B cell (primary cell): Measurements from ENCODE around the gene SLC6A18. TPM values are rescaled to one million over a fixed set of nuclear protein-coding genes. Genes with fewer than 3 reads are reported as not detected.

ENCODE experiments used
- ATAC-seq: fragments of 200-7000 bp; cut with Tn5 transposase; one replicate; pipeline ENCODE4 v1.10.0; 2021; ENCODE audit warnings: low read depth, mild to moderate bottlenecking, moderate number of reproducible peaks, moderate library complexity
- CTCF ChIA-PET: fragments of 350-600 bp; sonication (Branson Sonifier 250); formaldehyde crosslinking; loops from one replicate; lab custom pipeline; 2021; ENCODE audit warnings: antibody characterized with exemption, inconsistent platforms; lab: Charles Lee
- POLR2A ChIA-PET: fragments of 350-600 bp; sonication (Branson Sonifier 250); formaldehyde crosslinking; loops from one replicate; lab custom pipeline; 2021; ENCODE audit warnings: antibody characterized with exemption; lab: Charles Lee
- DNase-seq: peaks from one replicate; pipeline ENCODE4 v3.0.0; 2013
- H2AFZ ChIP-seq: 2 replicates; pipeline ENCODE4 v1.6.1; 2012; ENCODE audit warnings: mild to moderate bottlenecking, low read depth, low read length; ENCODE audit not compliant: insufficient read depth, poor library complexity, severe bottlenecking
- H3K27ac ChIP-seq, 2 donors: 1 replicate in 1 of 2; 2 replicates in 1 of 2; pipeline ENCODE4 v1.5.1; 2012 to 2013; ENCODE audit warnings: low read length in 2 of 2, mild to moderate bottlenecking in 2 of 2, moderate library complexity in 1 of 2
- H3K27me3 ChIP-seq, 4 experiments: fragments of 200-600 bp in 1 of 4; sonication (generic) in 1 of 4; replicated peaks in 1 of 4; 1 replicate in 2 of 4; 2 replicates in 2 of 4; pipeline versions ENCODE4 v1.6.1 to v1.7.0; 2013 to 2016; ENCODE audit warnings: low read length in 3 of 4, mild to moderate bottlenecking in 2 of 4, mixed read lengths in 1 of 4, moderate library complexity in 1 of 4; ENCODE audit not compliant: insufficient read depth in 4 of 4, control insufficient read depth in 3 of 4; ENCODE audit errors: control extremely low read depth in 1 of 4
- H3K36me3 ChIP-seq, 2 experiments: replicated peaks in 1 of 2; 1 replicate in 1 of 2; 2 replicates in 1 of 2; pipeline versions ENCODE4 v1.6.1 to v1.7.1; 2013; ENCODE audit warnings: low read length in 1 of 2; ENCODE audit not compliant: insufficient read depth in 2 of 2, control insufficient read depth in 1 of 2; ENCODE audit errors: control extremely low read depth in 1 of 2, extremely low read depth in 1 of 2
- H3K4me1 ChIP-seq, 2 donors: fragments of 200-600 bp in 1 of 2; sonication (generic) in 1 of 2; 1 replicate in 1 of 2; 2 replicates in 1 of 2; pipeline versions ENCODE4 v1.5.1 to v1.6.1; 2013 to 2017; ENCODE audit warnings: low read length in 2 of 2; ENCODE audit not compliant: control insufficient read depth in 2 of 2, insufficient read depth in 2 of 2
- H3K4me2 ChIP-seq: replicated peaks from 2 replicates; pipeline ENCODE3; 2012; ENCODE audit warnings: mild to moderate bottlenecking, low read depth, low read length; ENCODE audit not compliant: poor library complexity, severe bottlenecking
- H3K4me3 ChIP-seq, 5 experiments: fragments of 200-600 bp in 1 of 5; sonication (generic) in 1 of 5; 1 replicate in 3 of 5; 2 replicates in 2 of 5; pipeline versions ENCODE4 v1.5.1 to v1.7.0; 2011 to 2016; ENCODE audit warnings: low read length in 4 of 5, mild to moderate bottlenecking in 4 of 5, low read depth in 2 of 5, control low read depth in 1 of 5, moderate library complexity in 1 of 5; ENCODE audit not compliant: insufficient read depth in 1 of 5; ENCODE audit errors: control extremely low read depth in 1 of 5, extremely low read depth in 1 of 5
- H3K79me2 ChIP-seq: fragments of 200-600 bp; sonication (generic); one replicate; pipeline ENCODE4 v1.6.0; 2016; ENCODE audit warnings: low read length; ENCODE audit not compliant: control insufficient read depth, insufficient read depth
- H3K9ac ChIP-seq: fragments of 200-600 bp; sonication (generic); 2 replicates; pipeline ENCODE4 v1.6.1; 2017; ENCODE audit warnings: mild to moderate bottlenecking, low read length, moderate library complexity
- H3K9me3 ChIP-seq, 3 donors: one replicate each; pipeline versions ENCODE4 v1.6.1 to v1.7.1; 2013; ENCODE audit warnings: low read length in 2 of 3; ENCODE audit not compliant: control insufficient read depth in 2 of 3, insufficient read depth in 1 of 3; ENCODE audit errors: control extremely low read depth in 1 of 3
- H4K20me1 ChIP-seq: 2 replicates; pipeline ENCODE4 v1.6.0; 2012; ENCODE audit warnings: mild to moderate bottlenecking, low read length; ENCODE audit not compliant: insufficient read depth, control insufficient read depth, poor library complexity, severe bottlenecking
- H3K27ac Mint-ChIP-seq: one replicate; pipeline ENCODE4 v1.8.0; 2021; ENCODE audit warnings: mixed read lengths
- H3K27me3 Mint-ChIP-seq: one replicate; pipeline ENCODE4 v1.8.0; 2021; ENCODE audit warnings: mixed read lengths
- H3K4me1 Mint-ChIP-seq: one replicate; pipeline ENCODE4 v1.8.0; 2021; ENCODE audit warnings: mixed read lengths
- H3K4me3 Mint-ChIP-seq: one replicate; pipeline ENCODE4 v1.8.0; 2021; ENCODE audit warnings: mixed read lengths
- H3K9me3 Mint-ChIP-seq: one replicate; pipeline ENCODE4 v1.8.0; 2022; ENCODE audit warnings: mixed read lengths; ENCODE audit not compliant: insufficient read depth
- CTCF ChIP-seq: fragments of 200-600 bp; IDR thresholded peaks from one replicate; pipeline ENCODE4 v1.8.0; 2022; ENCODE audit warnings: antibody characterized with exemption, mild to moderate bottlenecking
- EZH2 ChIP-seq: IDR thresholded peaks from 2 replicates; pipeline ENCODE4 v1.6.1; 2012; ENCODE audit warnings: borderline replicate concordance, low read depth, mild to moderate bottlenecking, moderate library complexity, low read length; ENCODE audit not compliant: insufficient read depth, poor library complexity, severe bottlenecking
- WGBS: methylation state at CpG from one replicate; pipeline ENCODE4 v1.1.5; 2013; ENCODE audit warnings: missing lambda C conversion rate; ENCODE audit not compliant: insufficient coverage; 5-methylcytosine and 5-hydroxymethylcytosine counted together
- intact Hi-C: fragments of 100-400 bp; cut with micrococcal nuclease; formaldehyde crosslinking; loops from one replicate; pipeline ENCODE4 v1.10.0; 2022
- polyA plus RNA-seq: library from polyadenylated mRNA; depleted of rRNA; stranded (reverse); fragments of >200 nt; gene quantifications from 2 replicates; pipeline ENCODE4 v1.2.3, GENCODE V29; 2012
- total RNA-seq, 2 donors: library from RNA; stranded (reverse); fragments of 120-200 nt in 1 of 2; gene quantifications; 1 replicate in 1 of 2; 2 replicates in 1 of 2; pipeline versions ENCODE4 v1.2.3 to v1.2.4, GENCODE V29; 2013 to 2022

The SLC6A18 gene
- total and polyA plus RNA-seq, 2 donors (not counting 1 experiment from before 2014, with no cell fraction given): not detected

GRCh38 chr5:1278656-1279442, 53.7 kb downstream of the SLC6A18 start:
- Histone ChIP-seq H2AFZ (no peak overlapping the region), H3K27ac (no peak overlapping the region), H3K4me2 (no peak overlapping the region), H3K4me3 (no peak overlapping the region), H3K27me3 (no peaks in the 10 kb centered on the region), H3K9me3 (peaks cover 0 to 19% (median 0%) of the 10 kb centered on the region in 3 donors), H3K4me1 (no peaks in the 10 kb centered on the region), H3K36me3 (no peaks in the 10 kb centered on the region), H3K9ac (no peak overlapping the region), H3K79me2 (no peaks in the 10 kb centered on the region), H4K20me1 (no peaks in the 10 kb centered on the region)
- CTCF ChIA-PET: no interaction called here
- Mint-ChIP-seq H3K4me3 (no peak overlapping the region), H3K27me3 (no peaks in the 10 kb centered on the region), H3K27ac (no peak overlapping the region), H3K9me3 (no peaks in the 10 kb centered on the region), H3K4me1 (no peaks in the 10 kb centered on the region)
- intact Hi-C loops: no loop called here
- WGBS: 97% methylated on average over 38 of the region's 42 CpGs
- DNase-seq (no peak), ATAC-seq (no peak)
- TF ChIP-seq EZH2: no peak
- no peak for TF ChIP-seq CTCF
- POLR2A ChIA-PET: no interaction called here

GRCh38 chr5:1279443-1280151, 54.4 kb downstream of the SLC6A18 start:
- TF ChIP-seq EZH2 (no peak), CTCF (no peak)
- no peaks in the 10 kb centered on the region for H3K4me1 Mint-ChIP-seq
- H3K79me2 ChIP-seq: no peaks in the 10 kb centered on the region
- H3K4me3 ChIP-seq: no peak overlapping the region
- ChIA-PET POLR2A (interaction anchor here (0.6 kb wide), 1 partner anchor 128 kb away, joined by 3 read pairs; no protein-coding TSS in a partner anchor), CTCF (no interaction called here)
- H2AFZ ChIP-seq: no peak overlapping the region
- no peak overlapping the region for H3K27ac ChIP-seq
- no peak overlapping the region for H3K4me3 Mint-ChIP-seq
- no peak overlapping the region for H3K4me2 ChIP-seq
- ATAC-seq (no peak), DNase-seq (no peak)
- H3K9me3 Mint-ChIP-seq: no peaks in the 10 kb centered on the region
- H3K27me3 Mint-ChIP-seq: no peaks in the 10 kb centered on the region
- H3K9ac ChIP-seq: no peak overlapping the region
- no peak overlapping the region for H3K27ac Mint-ChIP-seq
- no peaks in the 10 kb centered on the region for H3K27me3 ChIP-seq
- intact Hi-C loops: no loop called here
- 97% methylated on average over 34 of the region's 34 CpGs for WGBS
- no peaks in the 10 kb centered on the region for H4K20me1 ChIP-seq
- H3K36me3 ChIP-seq: no peaks in the 10 kb centered on the region
- peaks cover 0 to 19% (median 0%) of the 10 kb centered on the region in 3 donors for H3K9me3 ChIP-seq
- no peaks in the 10 kb centered on the region for H3K4me1 ChIP-seq
